DND-41 (cell line): ENCODE data around the gene MCM7.

Source experiments
- CTCF ChIP-seq: IDR thresholded peaks from 2 replicates; pipeline ENCODE4 v1.5.1; 2012; ENCODE audit warnings: borderline replicate concordance, low read length, moderate library complexity, mild to moderate bottlenecking; ENCODE audit not compliant: poor library complexity, severe bottlenecking; ENCODE audit errors: extremely low read depth
- EZH2 ChIP-seq: IDR thresholded peaks from 3 replicates; pipeline ENCODE4 v1.6.1; 2012; ENCODE audit warnings: borderline replicate concordance, low read depth, mild to moderate bottlenecking, moderate library complexity, low read length, inconsistent platforms; ENCODE audit not compliant: severe bottlenecking

GRCh38 chr7:100122067-100122466 lies 20.9 kb upstream of the MCM7 start:
- TF ChIP-seq EZH2 (no peak), CTCF (no peak)
